CD4-positive, alpha-beta T cell (primary cell): Measurements from ENCODE around the gene SCAMP1. TPM values are rescaled to one million over a fixed set of nuclear protein-coding genes. Genes with fewer than 3 reads are reported as not detected.

ENCODE experiments used
- ATAC-seq: fragments of 200-7000 bp; cut with Tn5 transposase; one replicate; pipeline ENCODE4 v1.10.0; 2022; ENCODE audit warnings: mild to moderate bottlenecking; ENCODE audit not compliant: poor library complexity
- CTCF ChIA-PET: fragments of 350-600 bp; sonication (Branson Sonifier 250); formaldehyde crosslinking; loops from one replicate; lab custom pipeline; 2021; ENCODE audit warnings: antibody characterized with exemption, inconsistent platforms; lab: Charles Lee
- POLR2A ChIA-PET: fragments of 350-600 bp; sonication (Branson Sonifier 250); formaldehyde crosslinking; loops from one replicate; lab custom pipeline; 2021; ENCODE audit warnings: antibody characterized with exemption, inconsistent platforms; lab: Charles Lee
- DNase-seq, 14 experiments: peaks; one replicate each; pipeline ENCODE4 v3.0.0-alpha.2; 2013 to 2020; ENCODE audit warnings: mixed read lengths in 2 of 14
- H3K27ac ChIP-seq, 2 donors: one replicate each; pipeline versions ENCODE4 v1.5.1 to v1.7.0; 2013; ENCODE audit warnings: low read length in 2 of 2, low read depth in 1 of 2, mild to moderate bottlenecking in 1 of 2
- H3K27me3 ChIP-seq, 2 experiments: 1 replicate in 1 of 2; 2 replicates in 1 of 2; pipeline versions ENCODE4 v1.6.1 to v1.7.0; 2013; ENCODE audit warnings: low read length in 2 of 2, control low read depth in 1 of 2, mild to moderate bottlenecking in 1 of 2, moderate library complexity in 1 of 2; ENCODE audit not compliant: insufficient read depth in 2 of 2, control insufficient read depth in 1 of 2
- H3K36me3 ChIP-seq: one replicate; pipeline ENCODE4 v1.6.1; 2013; ENCODE audit warnings: low read length, control low read depth; ENCODE audit not compliant: insufficient read depth
- H3K4me1 ChIP-seq: one replicate; pipeline ENCODE4 v1.6.1; 2013; ENCODE audit warnings: low read length, control low read depth; ENCODE audit not compliant: insufficient read depth
- H3K4me3 ChIP-seq: one replicate; pipeline ENCODE4 v1.5.1; 2013; ENCODE audit warnings: mild to moderate bottlenecking, low read length, moderate library complexity
- H3K9me3 ChIP-seq, 2 experiments: 1 replicate in 1 of 2; 2 replicates in 1 of 2; pipeline versions ENCODE4 v1.6.1 to v1.7.0; 2013; ENCODE audit warnings: low read length in 2 of 2, mild to moderate bottlenecking in 2 of 2, control low read depth in 1 of 2, moderate library complexity in 1 of 2; ENCODE audit not compliant: control insufficient read depth in 1 of 2, insufficient read depth in 1 of 2
- H3K27ac Mint-ChIP-seq: one replicate; pipeline ENCODE4 v1.8.0; 2020; ENCODE audit warnings: mixed read lengths
- H3K27me3 Mint-ChIP-seq: one replicate; pipeline ENCODE4 v1.8.0; 2021; ENCODE audit warnings: mixed read lengths
- H3K36me3 Mint-ChIP-seq: one replicate; pipeline ENCODE4 v1.8.0; 2021; ENCODE audit warnings: low read depth, mixed read lengths
- H3K4me1 Mint-ChIP-seq: one replicate; pipeline ENCODE4 v1.8.0; 2021; ENCODE audit warnings: low read depth, mixed read lengths
- H3K4me3 Mint-ChIP-seq: one replicate; pipeline ENCODE4 v1.8.0; 2020; ENCODE audit warnings: mild to moderate bottlenecking, mixed read lengths
- H3K9me3 Mint-ChIP-seq: one replicate; pipeline ENCODE4 v1.8.0; 2020; ENCODE audit warnings: mixed read lengths
- CTCF ChIP-seq: fragments of 200-600 bp; IDR thresholded peaks from one replicate; pipeline ENCODE4 v1.8.0; 2022; ENCODE audit warnings: antibody characterized with exemption, mild to moderate bottlenecking
- intact Hi-C, 2 experiments: fragments of 100-400 bp; cut with DNase I in 1 of 2; cut with micrococcal nuclease in 1 of 2; formaldehyde crosslinking; loops; one replicate each; pipeline versions ENCODE4 v1.15.1 to v1.9.0; 2023 to 2025; cut with DNase I, micrococcal nuclease
- total RNA-seq, 174 experiments: library from RNA in 2 of 174; stranded (reverse) in 2 of 174; gene quantifications; one replicate each; pipeline ENCODE4 v1.2.3 and lab custom pipeline; 2021 to 2026

SCAMP1 gene
- total RNA-seq, 2 experiments from 2014 or later, result 16.0 to 18.4 TPM

- TF ChIP-seq CTCF, result no peak
- Histone ChIP-seq H3K36me3 (peaks cover 8% of the 10 kb centered on the region), H3K9me3 (no peaks in the 10 kb centered on the region), H3K27me3 (no peaks in the 10 kb centered on the region), H3K4me3 (no peak overlapping the region), H3K4me1 (no peaks in the 10 kb centered on the region), H3K27ac (no peak overlapping the region)
- intact Hi-C loops, result no loop called here
- H3K36me3 Mint-ChIP-seq, result peaks cover 58% of the 10 kb centered on the region
- H3K27me3 Mint-ChIP-seq, result no peaks in the 10 kb centered on the region
- POLR2A ChIA-PET, result no interaction called here
- H3K4me1 Mint-ChIP-seq, result peaks cover 9% of the 10 kb centered on the region
- CTCF ChIA-PET, result no interaction called here
- H3K4me3 Mint-ChIP-seq, result no peak overlapping the region
- DNase-seq (no peak), ATAC-seq (no peak)
- no peak overlapping the region for H3K27ac Mint-ChIP-seq
- H3K9me3 Mint-ChIP-seq, result no peaks in the 10 kb centered on the region
These were observed 98.4 kb downstream of the SCAMP1 start for GRCh38 chr5:78458843-78459242.

DNA sequence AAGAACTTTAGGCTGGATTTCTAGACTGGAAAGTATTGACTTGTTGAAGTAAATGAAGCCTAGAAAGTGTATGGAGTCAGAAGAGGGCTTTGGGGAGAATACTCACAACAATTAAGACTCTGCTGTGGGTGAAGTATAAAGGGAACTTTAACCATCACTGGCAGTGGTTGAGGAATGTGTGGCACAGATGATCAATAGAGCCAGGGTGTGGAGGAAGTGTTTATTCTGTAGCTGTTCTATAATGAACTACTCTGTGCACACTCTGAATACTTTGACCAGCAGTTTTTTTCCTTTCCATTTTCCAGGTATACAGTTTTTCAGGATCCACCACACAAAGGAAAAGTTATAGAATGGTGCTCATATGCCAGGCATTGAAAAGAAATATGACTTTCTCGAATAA is 106.7 kb downstream of the SCAMP1 start:
- no peak overlapping the region for H3K4me3 Mint-ChIP-seq
- Histone ChIP-seq H3K27me3 (no peaks in the 10 kb centered on the region), H3K27ac (no peak overlapping the region), H3K36me3 (peaks cover 12% of the 10 kb centered on the region), H3K4me3 (no peak overlapping the region), H3K4me1 (no peaks in the 10 kb centered on the region), H3K9me3 (no peaks in the 10 kb centered on the region)
- H3K27ac Mint-ChIP-seq, result no peak overlapping the region
- ChIA-PET POLR2A (no interaction called here), CTCF (no interaction called here)
- TF ChIP-seq CTCF, result no peak
- peaks cover 62% of the 10 kb centered on the region for H3K36me3 Mint-ChIP-seq
- intact Hi-C loops, result no loop called here
- no peaks in the 10 kb centered on the region for H3K4me1 Mint-ChIP-seq
- DNase-seq (no peak), ATAC-seq (no peak)
- H3K9me3 Mint-ChIP-seq, result no peaks in the 10 kb centered on the region
- H3K27me3 Mint-ChIP-seq, result no peaks in the 10 kb centered on the region

DNA sequence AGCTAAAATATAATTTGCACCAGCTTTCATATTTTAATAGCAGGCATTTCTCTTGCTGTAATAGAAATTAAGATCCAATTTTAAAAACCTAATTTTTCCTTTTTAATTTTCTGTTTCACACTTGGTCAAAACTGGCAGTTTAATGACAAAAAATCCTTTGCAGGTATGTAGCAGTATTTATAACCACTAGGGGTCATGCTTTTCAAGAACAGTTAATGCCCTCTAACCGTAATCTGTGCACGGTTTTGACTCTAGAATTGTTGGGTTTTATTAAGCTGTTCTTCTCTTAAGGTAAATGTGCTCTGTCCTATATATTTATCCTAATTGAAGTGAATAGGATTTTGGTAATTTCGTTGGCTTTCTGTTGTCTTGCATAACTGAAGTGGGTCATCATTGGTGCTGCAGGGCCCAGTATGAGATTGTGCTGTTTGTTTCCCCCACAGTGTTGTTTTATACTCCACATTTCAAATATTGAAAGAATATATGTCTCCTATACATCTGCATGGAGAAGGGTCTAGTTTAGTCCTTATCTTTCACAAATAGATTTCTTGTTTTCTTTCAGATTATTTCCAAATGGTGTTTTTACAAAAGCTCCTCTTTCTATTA is 107.4 kb downstream of the SCAMP1 start:
- CTCF ChIA-PET, result no interaction called here
- peaks cover 61% of the 10 kb centered on the region for H3K36me3 Mint-ChIP-seq

More for the DNA sequence above, 107.4 kb downstream of the SCAMP1 start:
- Mint-ChIP-seq H3K4me3 (no peak overlapping the region), H3K4me1 (no peaks in the 10 kb centered on the region), H3K27me3 (no peaks in the 10 kb centered on the region), H3K9me3 (no peaks in the 10 kb centered on the region), H3K27ac (no peak overlapping the region)
- POLR2A ChIA-PET, result no interaction called here
- Histone ChIP-seq H3K4me1 (no peaks in the 10 kb centered on the region), H3K27me3 (no peaks in the 10 kb centered on the region), H3K36me3 (peaks cover 12% of the 10 kb centered on the region), H3K9me3 (no peaks in the 10 kb centered on the region), H3K4me3 (no peak overlapping the region), H3K27ac (no peak overlapping the region)
- peak; percentile 54 for TF ChIP-seq CTCF
- intact Hi-C loops, result no loop called here
- DNase-seq, result peak in 3 of 14 experiments; percentile 14 to 17 (median 16)
- no peak for ATAC-seq
